ENCODE data around the gene NHP2. TPM values are rescaled to one million over a fixed set of nuclear protein-coding genes. Genes with fewer than 3 reads are reported as not detected.

NHP2 gene
- total RNA-seq, 2 donors from 2014 or later: 270 to 284 TPM

DNA sequence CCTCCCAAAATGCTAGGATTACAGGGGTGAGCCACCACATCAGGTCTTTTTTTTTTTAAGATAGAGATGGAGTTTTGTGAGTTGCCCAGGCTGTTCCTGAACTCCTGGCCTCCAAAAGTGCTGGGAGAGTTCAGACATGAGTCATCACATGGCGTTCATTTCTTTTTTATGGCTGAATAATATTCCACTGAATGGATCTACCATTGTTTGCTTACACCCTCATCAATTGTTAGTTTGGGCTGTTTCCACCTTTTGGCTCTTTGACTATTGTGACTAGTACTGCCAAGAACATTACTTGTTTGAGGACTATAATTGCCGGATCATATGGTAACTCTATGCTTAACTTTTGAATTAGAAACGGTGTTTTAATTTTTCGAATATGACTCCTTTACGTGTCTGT, 41.1 kb downstream of the NHP2 start:
- H3K9me3 ChIP-seq: no peaks in the 10 kb centered on the region
- no peaks in the 10 kb centered on the region for H3K36me3 ChIP-seq
- H3K27me3 ChIP-seq (replicated peaks; ENCODE audit: insufficient read depth): no peaks in the 10 kb centered on the region
- no peak for DNase-seq (ENCODE audit: low spot score)
- H3K4me1 ChIP-seq (replicated peaks): no peaks in the 10 kb centered on the region
- no peak overlapping the region for H3K4me3 ChIP-seq
- intact Hi-C loops (cut with DNase I): no loop called here
- 75% methylated on average over 5 of the region's 5 CpGs for WGBS
- TF ChIP-seq POLR2A (IDR thresholded peaks at IDR 0.05): no peak
- TF ChIP-seq POLR2AphosphoS5 (IDR thresholded peaks at IDR 0.05): no peak
- TF ChIP-seq, protein P1, sequence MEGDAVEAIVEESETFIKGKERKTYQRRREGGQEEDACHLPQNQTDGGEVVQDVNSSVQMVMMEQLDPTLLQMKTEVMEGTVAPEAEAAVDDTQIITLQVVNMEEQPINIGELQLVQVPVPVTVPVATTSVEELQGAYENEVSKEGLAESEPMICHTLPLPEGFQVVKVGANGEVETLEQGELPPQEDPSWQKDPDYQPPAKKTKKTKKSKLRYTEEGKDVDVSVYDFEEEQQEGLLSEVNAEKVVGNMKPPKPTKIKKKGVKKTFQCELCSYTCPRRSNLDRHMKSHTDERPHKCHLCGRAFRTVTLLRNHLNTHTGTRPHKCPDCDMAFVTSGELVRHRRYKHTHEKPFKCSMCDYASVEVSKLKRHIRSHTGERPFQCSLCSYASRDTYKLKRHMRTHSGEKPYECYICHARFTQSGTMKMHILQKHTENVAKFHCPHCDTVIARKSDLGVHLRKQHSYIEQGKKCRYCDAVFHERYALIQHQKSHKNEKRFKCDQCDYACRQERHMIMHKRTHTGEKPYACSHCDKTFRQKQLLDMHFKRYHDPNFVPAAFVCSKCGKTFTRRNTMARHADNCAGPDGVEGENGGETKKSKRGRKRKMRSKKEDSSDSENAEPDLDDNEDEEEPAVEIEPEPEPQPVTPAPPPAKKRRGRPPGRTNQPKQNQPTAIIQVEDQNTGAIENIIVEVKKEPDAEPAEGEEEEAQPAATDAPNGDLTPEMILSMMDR (IDR thresholded peaks at IDR 0.05): no peak
- H3K27ac ChIP-seq: no peak overlapping the region

DNA sequence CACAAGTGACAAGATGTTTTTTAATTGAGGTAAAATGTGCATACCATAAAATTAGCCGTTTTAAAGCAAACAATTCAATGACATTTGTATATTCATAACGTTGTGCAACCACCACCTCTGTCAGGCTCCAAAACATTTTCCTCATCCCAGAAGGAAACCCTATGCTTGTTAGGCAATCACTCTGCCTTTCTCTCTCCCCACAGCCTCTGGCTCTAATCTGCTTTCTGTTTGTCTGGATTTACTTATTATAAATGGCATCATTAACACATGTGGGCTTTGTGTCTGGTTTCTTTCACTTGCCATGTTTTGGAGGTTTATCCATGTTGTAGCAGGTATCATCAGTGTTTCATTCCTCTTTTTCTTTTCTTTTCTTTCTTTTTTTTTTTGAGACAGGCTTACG, 41.8 kb downstream of the NHP2 start:
- no peak overlapping the region for H3K27ac ChIP-seq
- intact Hi-C loops (cut with DNase I): no loop called here
- DNase-seq (ENCODE audit: low spot score): no peak
- no peaks in the 10 kb centered on the region for H3K27me3 ChIP-seq (replicated peaks; ENCODE audit: insufficient read depth)
- 45% methylated on average over 3 of the region's 3 CpGs for WGBS
- no peaks in the 10 kb centered on the region for H3K9me3 ChIP-seq
- H3K4me3 ChIP-seq: no peak overlapping the region
- H3K4me1 ChIP-seq (replicated peaks): no peaks in the 10 kb centered on the region
- TF ChIP-seq POLR2A (IDR thresholded peaks at IDR 0.05): no peak
- peak; percentile 31 for TF ChIP-seq POLR2AphosphoS5 (IDR thresholded peaks at IDR 0.05)
- TF ChIP-seq, protein P1 (IDR thresholded peaks at IDR 0.05): no peak
- no peaks in the 10 kb centered on the region for H3K36me3 ChIP-seq

- Histone ChIP-seq H3K9me3 (no peaks in the 10 kb centered on the region), H3K27ac (no peak overlapping the region), H3K36me3 (no peaks in the 10 kb centered on the region), H3K27me3 (replicated peaks; ENCODE audit: insufficient read depth) (no peaks in the 10 kb centered on the region), H3K4me1 (replicated peaks) (no peaks in the 10 kb centered on the region), H3K4me3 (no peak overlapping the region)
- DNase-seq (ENCODE audit: low spot score): no peak
- intact Hi-C loops (cut with DNase I): no loop called here
- TF ChIP-seq POLR2A (IDR thresholded peaks at IDR 0.05): no peak
- TF ChIP-seq, protein P1 (IDR thresholded peaks at IDR 0.05): no peak
- TF ChIP-seq POLR2AphosphoS5 (IDR thresholded peaks at IDR 0.05): no peak
- 91% methylated on average over 9 of the region's 9 CpGs for WGBS
These were observed 43.2 kb downstream of the NHP2 start for GRCh38 chr5:178110511-178110910.

DNA sequence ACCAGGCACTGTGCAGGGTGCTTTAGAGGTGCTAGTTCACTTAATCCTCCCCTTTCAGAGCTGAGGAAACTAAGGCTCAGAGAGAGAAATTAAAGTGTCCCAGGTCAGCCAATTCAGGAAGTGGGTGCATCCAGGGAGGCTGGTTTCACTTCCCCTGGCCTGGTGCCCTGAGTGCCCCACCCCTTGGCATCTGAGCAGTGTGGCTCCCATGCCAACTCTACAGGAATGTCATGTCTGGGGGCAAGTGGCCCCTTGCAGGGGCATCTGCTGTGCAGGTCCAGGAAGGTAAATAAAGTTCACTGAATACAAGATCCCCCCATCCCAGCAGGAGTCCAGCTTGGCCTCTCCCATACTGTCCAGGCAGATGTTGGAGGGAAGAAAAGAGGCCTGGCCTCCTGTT, 44.7 kb downstream of the NHP2 start:
- Histone ChIP-seq H3K27ac (no peak overlapping the region), H3K27me3 (replicated peaks; ENCODE audit: insufficient read depth) (no peaks in the 10 kb centered on the region), H3K4me3 (no peak overlapping the region), H3K36me3 (no peaks in the 10 kb centered on the region), H3K4me1 (replicated peaks) (no peaks in the 10 kb centered on the region), H3K9me3 (no peaks in the 10 kb centered on the region)
- intact Hi-C loops (cut with DNase I): no loop called here
- DNase-seq (ENCODE audit: low spot score): no peak
- TF ChIP-seq, protein P1 (IDR thresholded peaks at IDR 0.05): no peak
- TF ChIP-seq POLR2AphosphoS5 (IDR thresholded peaks at IDR 0.05) (no peak), POLR2A (IDR thresholded peaks at IDR 0.05) (no peak)

- no peaks in the 10 kb centered on the region for H3K36me3 ChIP-seq
- TF ChIP-seq POLR2A (IDR thresholded peaks at IDR 0.05) (no peak), POLR2AphosphoS5 (IDR thresholded peaks at IDR 0.05) (no peak)
- TF ChIP-seq, protein P1 (IDR thresholded peaks at IDR 0.05): no peak
- 74% methylated on average over 7 of the region's 7 CpGs for WGBS
- DNase-seq (ENCODE audit: low spot score): no peak
- intact Hi-C loops (cut with DNase I): no loop called here
- H3K27ac ChIP-seq: no peak overlapping the region
- no peak overlapping the region for H3K4me3 ChIP-seq
- no peaks in the 10 kb centered on the region for H3K9me3 ChIP-seq
- H3K27me3 ChIP-seq (replicated peaks; ENCODE audit: insufficient read depth): no peaks in the 10 kb centered on the region
- H3K4me1 ChIP-seq (replicated peaks): no peaks in the 10 kb centered on the region
These were observed 45.2 kb downstream of the NHP2 start for GRCh38 chr5:178108446-178108845.
